ENCODE results near the gene GNG14.
"Not testable (repeated sequence)": the region's sequence is repeated elsewhere in the genome, so short reads cannot be mapped to it uniquely, and the experiment has no call there.

GNG14 gene

GRCh38 chr19:12705654-12706331 is 18.0 kb downstream of the GNG14 start:
- H3K4me3 ChIP-seq (ENCODE audit: low read depth, low read length) = no peak overlapping the region
- no peak for TF ChIP-seq CTCF (IDR thresholded peaks at IDR 0.05; ENCODE audit: borderline replicate concordance, insufficient read depth, low read depth, low read length)

- H3K4me3 ChIP-seq (ENCODE audit: low read depth, low read length) = no peak overlapping the region
- TF ChIP-seq CTCF (IDR thresholded peaks at IDR 0.05; ENCODE audit: borderline replicate concordance, insufficient read depth, low read depth, low read length) = no peak
Observed at GRCh38 chr19:12706332-12706718, 18.5 kb downstream of the GNG14 start.

- no peak overlapping the region for H3K4me3 ChIP-seq (ENCODE audit: low read depth, low read length)
- TF ChIP-seq CTCF (IDR thresholded peaks at IDR 0.05; ENCODE audit: borderline replicate concordance, insufficient read depth, low read depth, low read length) = no peak
Observed at GRCh38 chr19:12708641-12709040, 20.8 kb downstream of the GNG14 start.

- no peak for TF ChIP-seq CTCF (IDR thresholded peaks at IDR 0.05; ENCODE audit: borderline replicate concordance, insufficient read depth, low read depth, low read length)
- H3K4me3 ChIP-seq (ENCODE audit: low read depth, low read length) = no peak overlapping the region
Observed at GRCh38 chr19:12711187-12711586, 23.4 kb downstream of the GNG14 start.

- H3K4me3 ChIP-seq (ENCODE audit: low read depth, low read length) = not testable (repeated sequence)
Observed at GRCh38 chr19:12712077-12712476, 24.3 kb downstream of the GNG14 start.

- H3K4me3 ChIP-seq (ENCODE audit: low read depth, low read length) = not testable (repeated sequence)
Observed at GRCh38 chr19:12713304-12713703, 25.5 kb downstream of the GNG14 start.

- H3K4me3 ChIP-seq (ENCODE audit: low read depth, low read length) = no peak overlapping the region
- no peak for TF ChIP-seq CTCF (IDR thresholded peaks at IDR 0.05; ENCODE audit: borderline replicate concordance, insufficient read depth, low read depth, low read length)
Observed at GRCh38 chr19:12715102-12715501, 27.3 kb downstream of the GNG14 start.

- no peak for TF ChIP-seq CTCF (IDR thresholded peaks at IDR 0.05; ENCODE audit: borderline replicate concordance, insufficient read depth, low read depth, low read length)
- H3K4me3 ChIP-seq (ENCODE audit: low read depth, low read length) = no peak overlapping the region
Observed at GRCh38 chr19:12715929-12716328, 28.1 kb downstream of the GNG14 start.

Data from GM12875 (cell line).